ENCODE measurements around the gene DSCAML1. TPM values are rescaled to one million over a fixed set of nuclear protein-coding genes. Genes with fewer than 3 reads are reported as not detected.

The DSCAML1 gene
- total RNA-seq, 1 experiment from 2014 or later = 0.15 TPM

- H3K4me1 Mint-ChIP-seq = peaks cover 8 to 19% of the 10 kb centered on the region in 2 experiments; a peak in 2 of 4 replicates
- Histone ChIP-seq H2BK12ac (ENCODE audit: insufficient read length, low read depth, low read length) (no peak overlapping the region), H3K4me2 (ENCODE audit: insufficient read depth, insufficient read length, low read length) (no peak overlapping the region), H3K14ac (ENCODE audit: insufficient read depth, low read length) (no peak overlapping the region), H2BK15ac (ENCODE audit: low read depth, low read length) (no peak overlapping the region), H2BK20ac (ENCODE audit: low read depth, low read length, poor library complexity, severe bottlenecking) (no peak overlapping the region), H3K79me1 (ENCODE audit: insufficient read depth, low read depth, low read length, poor library complexity, severe bottlenecking) (no peaks in the 10 kb centered on the region), H2AFZ (ENCODE audit: low read length) (no peak overlapping the region), H3K9me3 (ENCODE audit: control insufficient read depth, low read depth, low read length) (no peaks in the 10 kb centered on the region), H3K79me2 (ENCODE audit: insufficient read depth, low read length) (no peaks in the 10 kb centered on the region), H3T11ph (ENCODE audit: low read length) (no peak overlapping the region), H4K20me1 (ENCODE audit: control insufficient read depth, insufficient read depth, insufficient read length) (no peaks in the 10 kb centered on the region), H3K27ac (ENCODE audit: insufficient read length, low read depth, low read length) (no peak overlapping the region), H4K8ac (replicated peaks; ENCODE audit: insufficient read length, low read depth, low read length) (no peak overlapping the region), H3K4me1 (ENCODE audit: insufficient read depth, low read length) (no peaks in the 10 kb centered on the region), H4K91ac (ENCODE audit: insufficient read length, low read depth, low read length) (no peak overlapping the region), H3K23me2 (ENCODE audit: insufficient read length, low read depth, low read length, poor library complexity, severe bottlenecking) (no peaks in the 10 kb centered on the region), H2BK5ac (ENCODE audit: insufficient read length, low read length) (no peak overlapping the region), H2BK120ac (ENCODE audit: low read depth, low read length, poor library complexity, severe bottlenecking) (no peak overlapping the region), H3K27me3 (ENCODE audit: insufficient read depth, low read length) (no peaks in the 10 kb centered on the region), H3K18ac (ENCODE audit: insufficient read length, low read depth, low read length) (no peak overlapping the region), H2AK5ac (ENCODE audit: insufficient read length, low read length) (no peak overlapping the region), H3K23ac (ENCODE audit: insufficient read length, low read depth, low read length) (no peak overlapping the region), H3K56ac (ENCODE audit: insufficient read length, low read depth, low read length) (no peak overlapping the region), H4K5ac (ENCODE audit: insufficient read length, low read depth, low read length) (no peak overlapping the region), H3K4ac (ENCODE audit: low read depth, low read length) (no peak overlapping the region), H3K9ac (ENCODE audit: extremely low read depth, insufficient read length, low read length) (no peak overlapping the region)
- no peak overlapping the region for H3K27ac Mint-ChIP-seq
- no peaks in the 10 kb centered on the region for H3K36me3 Mint-ChIP-seq (ENCODE audit: insufficient read depth in 1 of 3, low read depth in 3 of 3)
- no peaks in the 10 kb centered on the region for H3K9me3 Mint-ChIP-seq
- no CpG with 5 or more reads among the region's 11 CpGs for WGBS (ENCODE audit: extremely low coverage, insufficient read length, low lambda C conversion rate)
- no peak overlapping the region for H3K4me3 Mint-ChIP-seq
- TF ChIP-seq CTCF (conservative IDR thresholded peaks at IDR 0.05) = peak; percentile 20; the same call in 1 of the 3 replicates
- DNase-seq = no peak
- peaks cover 25% of the 10 kb centered on the region for H3K27me3 Mint-ChIP-seq (ENCODE audit: low read depth)
Observed at GRCh38 chr11:117631336-117632140, 165.5 kb downstream of the DSCAML1 start.

All from H9 (cell line).